Peyer's patch (tissue), 4 donors: ENCODE data around the gene CRLF1.

ENCODE experiments used
- CTCF ChIP-seq, 6 experiments: fragments of 450-650 bp in 4 of 6; fragments of 200-600 bp in 2 of 6; sonication (generic) in 1 of 6; IDR thresholded peaks; one replicate each; pipeline ENCODE4 v1.5.1; 2017 to 2019; ENCODE audit warnings: antibody characterized with exemption in 6 of 6, mild to moderate bottlenecking in 3 of 6, moderate library complexity in 1 of 6
- POLR2A ChIP-seq, 2 donors: fragments of 450-650 bp; IDR thresholded peaks; one replicate each; pipeline ENCODE4 v1.5.1; 2017; ENCODE audit warnings: antibody characterized with exemption in 2 of 2, mild to moderate bottlenecking in 2 of 2, moderate library complexity in 2 of 2

GRCh38 chr19:18596752-18597157 is 9.8 kb downstream of the CRLF1 start:
- TF ChIP-seq CTCF (IDR thresholded peaks at IDR 0.05) (no peak), POLR2A (IDR thresholded peaks at IDR 0.05) (no peak)
